ENCODE data around the gene AGPS. TPM values are rescaled to one million over a fixed set of nuclear protein-coding genes. Genes with fewer than 3 reads are reported as not detected.

AGPS gene
- total and polyA plus RNA-seq, 10 of the 15 experiments (the other 5 are each of a cell fraction or from before 2014, with no cell fraction given): 7.9 to 54.2 (median 38.7) TPM

- TF ChIP-seq ZBTB4 (CRISPR knock-in tag; IDR thresholded peaks at IDR 0.05) (no peak), KLF5 (IDR thresholded peaks at IDR 0.05; ENCODE audit: partially characterized antibody) (no peak), ZBED1 (IDR thresholded peaks at IDR 0.05; ENCODE audit: borderline replicate concordance) (no peak), CREB1 (IDR thresholded peaks at IDR 0.05; ENCODE audit: low read depth) (peak; percentile 70; the same call in 1 of the 2 replicates), MYB (IDR thresholded peaks at IDR 0.05; ENCODE audit: borderline replicate concordance, low read depth, low read length) (no peak), MYC (IDR thresholded peaks at IDR 0.05; ENCODE audit: insufficient read depth, insufficient read length, insufficient replicate concordance, low read length, severe bottlenecking) (peak; percentile 85), ZNF687 (IDR thresholded peaks at IDR 0.05) (peak; percentile 100), FOXK2 (IDR thresholded peaks at IDR 0.05) (no peak), CBFB (IDR thresholded peaks at IDR 0.05; ENCODE audit: low read depth) (no peak), ESRRA (IDR thresholded peaks at IDR 0.05; ENCODE audit: low read length) (no peak), ELK1 (IDR thresholded peaks at IDR 0.05; ENCODE audit: low read depth, low read length) (peak; percentile 36; the same call in 1 of the 2 replicates), ZNF384 (IDR thresholded peaks at IDR 0.05; ENCODE audit: borderline replicate concordance, low read depth, low read length) (no peak), KAT2A (conservative IDR thresholded peaks at IDR 0.05; ENCODE audit: control insufficient read depth, low read depth, low read length) (no peak), IKZF1 (conservative IDR thresholded peaks at IDR 0.05) (peak; percentile 80), IRF3 (IDR thresholded peaks at IDR 0.05) (no peak), RELA (IDR thresholded peaks at IDR 0.05; ENCODE audit: borderline replicate concordance, partially characterized antibody) (no peak), TARDBP (IDR thresholded peaks at IDR 0.05; ENCODE audit: borderline replicate concordance) (no peak), CHD1 (IDR thresholded peaks at IDR 0.05; ENCODE audit: low read depth, low read length) (no peak), RCOR1 (conservative IDR thresholded peaks at IDR 0.05; ENCODE audit: low read depth, low read length) (no peak), EED (IDR thresholded peaks at IDR 0.05; ENCODE audit: low read depth) (peak; percentile 52; the same call in 1 of the 2 replicates), CBX3 (IDR thresholded peaks at IDR 0.05; ENCODE audit: borderline replicate concordance, low read depth) (no peak), RBBP5 (conservative IDR thresholded peaks at IDR 0.05) (no peak)
Measured at GRCh38 chr2:177392373-177393202, at the start of gene AGPS (continued).
